Tibial nerve (tissue), 3 donors: ENCODE data around the gene AGRP.
"Not testable (repeated sequence)": the region's sequence is repeated elsewhere in the genome, so short reads cannot be mapped to it uniquely, and the experiment has no call there.

Source experiments
- EP300 ChIP-seq, 2 donors: sonication (generic); formaldehyde crosslinking; IDR thresholded peaks; one replicate each; pipeline ENCODE4 v1.6.1; 2017; ENCODE audit warnings: antibody characterized with exemption in 2 of 2, mild to moderate bottlenecking in 1 of 2
- POLR2A ChIP-seq, 2 donors: fragments of 450-650 bp; IDR thresholded peaks; one replicate each; pipeline ENCODE4 v1.6.1; 2017; ENCODE audit warnings: antibody characterized with exemption in 2 of 2, mild to moderate bottlenecking in 2 of 2, moderate library complexity in 2 of 2

- not testable (repeated sequence) for TF ChIP-seq EP300, POLR2A (IDR thresholded peaks at IDR 0.05)
Observed at GRCh38 chr16:67513892-67514291, 30.5 kb upstream of the AGRP start.
